ENCODE measurements around the gene SLC7A6OS.

Gene SLC7A6OS

GRCh38 chr16:68283801-68284598, 26.7 kb downstream of the SLC7A6OS start:
- Histone ChIP-seq H3K4me1 (ENCODE audit: control insufficient read depth, insufficient read depth, low read length) (peaks cover 17% of the 10 kb centered on the region), H3K4me3 (ENCODE audit: low read length) (no peak overlapping the region), H3K9me3 (replicated peaks; ENCODE audit: low read length) (no peaks in the 10 kb centered on the region), H3K36me3 (ENCODE audit: insufficient read depth, low read length) (peaks cover 48% of the 10 kb centered on the region), H3K4me2 (ENCODE audit: low read length) (no peak overlapping the region), H3K27me3 (ENCODE audit: control insufficient read depth, insufficient read depth, low read length) (no peaks in the 10 kb centered on the region), H3K9ac (ENCODE audit: low read depth, low read length) (no peak overlapping the region)

GRCh38 chr16:68283346-68283745, 27.4 kb downstream of the SLC7A6OS start:
- H3K9ac ChIP-seq (ENCODE audit: low read depth, low read length) = no peak overlapping the region
- peaks cover 45% of the 10 kb centered on the region for H3K36me3 ChIP-seq (ENCODE audit: insufficient read depth, low read length)
- H3K4me2 ChIP-seq (ENCODE audit: low read length) = no peak overlapping the region
- H3K27me3 ChIP-seq (ENCODE audit: control insufficient read depth, insufficient read depth, low read length) = no peaks in the 10 kb centered on the region
- no peaks in the 10 kb centered on the region for H3K9me3 ChIP-seq (replicated peaks; ENCODE audit: low read length)
- no peak overlapping the region for H3K4me3 ChIP-seq (ENCODE audit: low read length)
- peaks cover 14% of the 10 kb centered on the region for H3K4me1 ChIP-seq (ENCODE audit: control insufficient read depth, insufficient read depth, low read length)

- no peak overlapping the region for H3K4me3 ChIP-seq (ENCODE audit: low read length)
- peaks cover 1% of the 10 kb centered on the region for H3K4me1 ChIP-seq (ENCODE audit: control insufficient read depth, insufficient read depth, low read length)
- H3K9me3 ChIP-seq (replicated peaks; ENCODE audit: low read length) = no peaks in the 10 kb centered on the region
- no peak overlapping the region for H3K9ac ChIP-seq (ENCODE audit: low read depth, low read length)
- H3K36me3 ChIP-seq (ENCODE audit: insufficient read depth, low read length) = peaks cover 37% of the 10 kb centered on the region
- no peak overlapping the region for H3K4me2 ChIP-seq (ENCODE audit: low read length)
- no peaks in the 10 kb centered on the region for H3K27me3 ChIP-seq (ENCODE audit: control insufficient read depth, insufficient read depth, low read length)
These were observed 28.7 kb downstream of the SLC7A6OS start for GRCh38 chr16:68282064-68282452.

- peaks cover 32% of the 10 kb centered on the region for H3K36me3 ChIP-seq (ENCODE audit: insufficient read depth, low read length)
- no peaks in the 10 kb centered on the region for H3K4me1 ChIP-seq (ENCODE audit: control insufficient read depth, insufficient read depth, low read length)
- no peaks in the 10 kb centered on the region for H3K27me3 ChIP-seq (ENCODE audit: control insufficient read depth, insufficient read depth, low read length)
These were observed 29.2 kb downstream of the SLC7A6OS start for GRCh38 chr16:68281368-68282063.

GRCh38 chr16:68279726-68280558, 30.8 kb downstream of the SLC7A6OS start:
- no peaks in the 10 kb centered on the region for H3K4me1 ChIP-seq (ENCODE audit: control insufficient read depth, insufficient read depth, low read length)

More at GRCh38 chr16:68281368-68282063, 29.2 kb downstream of the SLC7A6OS start:
- H3K4me3 ChIP-seq (ENCODE audit: low read length) = no peak overlapping the region
- no peaks in the 10 kb centered on the region for H3K9me3 ChIP-seq (replicated peaks; ENCODE audit: low read length)
- no peak overlapping the region for H3K9ac ChIP-seq (ENCODE audit: low read depth, low read length)
- no peak overlapping the region for H3K4me2 ChIP-seq (ENCODE audit: low read length)

GRCh38 chr16:68276223-68276622, 34.5 kb downstream of the SLC7A6OS start:
- no peak overlapping the region for H3K4me3 ChIP-seq (ENCODE audit: low read length)
- H3K9me3 ChIP-seq (replicated peaks; ENCODE audit: low read length) = no peaks in the 10 kb centered on the region
- H3K36me3 ChIP-seq (ENCODE audit: insufficient read depth, low read length) = peaks cover 29% of the 10 kb centered on the region
- no peaks in the 10 kb centered on the region for H3K27me3 ChIP-seq (ENCODE audit: control insufficient read depth, insufficient read depth, low read length)
- no peaks in the 10 kb centered on the region for H3K4me1 ChIP-seq (ENCODE audit: control insufficient read depth, insufficient read depth, low read length)
- no peak overlapping the region for H3K9ac ChIP-seq (ENCODE audit: low read depth, low read length)
- H3K4me2 ChIP-seq (ENCODE audit: low read length) = no peak overlapping the region

More at GRCh38 chr16:68279726-68280558, 30.8 kb downstream of the SLC7A6OS start:
- no peaks in the 10 kb centered on the region for H3K9me3 ChIP-seq (replicated peaks; ENCODE audit: low read length)
- no peaks in the 10 kb centered on the region for H3K27me3 ChIP-seq (ENCODE audit: control insufficient read depth, insufficient read depth, low read length)
- H3K9ac ChIP-seq (ENCODE audit: low read depth, low read length) = no peak overlapping the region
- no peak overlapping the region for H3K4me2 ChIP-seq (ENCODE audit: low read length)
- H3K4me3 ChIP-seq (ENCODE audit: low read length) = no peak overlapping the region
- peaks cover 21% of the 10 kb centered on the region for H3K36me3 ChIP-seq (ENCODE audit: insufficient read depth, low read length)

- H3K4me1 ChIP-seq (ENCODE audit: control insufficient read depth, insufficient read depth, low read length) = no peaks in the 10 kb centered on the region
- H3K4me2 ChIP-seq (ENCODE audit: low read length) = no peak overlapping the region
- H3K9ac ChIP-seq (ENCODE audit: low read depth, low read length) = no peak overlapping the region
- no peaks in the 10 kb centered on the region for H3K27me3 ChIP-seq (ENCODE audit: control insufficient read depth, insufficient read depth, low read length)
- H3K4me3 ChIP-seq (ENCODE audit: low read length) = no peak overlapping the region
- H3K9me3 ChIP-seq (replicated peaks; ENCODE audit: low read length) = no peaks in the 10 kb centered on the region
- H3K36me3 ChIP-seq (ENCODE audit: insufficient read depth, low read length) = peaks cover 26% of the 10 kb centered on the region
These were observed 35.0 kb downstream of the SLC7A6OS start for GRCh38 chr16:68275611-68276191.

GRCh38 chr16:68274441-68274840, 36.3 kb downstream of the SLC7A6OS start:
- no peaks in the 10 kb centered on the region for H3K4me1 ChIP-seq (ENCODE audit: control insufficient read depth, insufficient read depth, low read length)
- H3K4me3 ChIP-seq (ENCODE audit: low read length) = no peak overlapping the region
- H3K36me3 ChIP-seq (ENCODE audit: insufficient read depth, low read length) = peaks cover 26% of the 10 kb centered on the region

GRCh38 chr16:68273896-68274295, 36.9 kb downstream of the SLC7A6OS start:
- H3K4me1 ChIP-seq (ENCODE audit: control insufficient read depth, insufficient read depth, low read length) = no peaks in the 10 kb centered on the region
- H3K36me3 ChIP-seq (ENCODE audit: insufficient read depth, low read length) = peaks cover 26% of the 10 kb centered on the region
- no peak overlapping the region for H3K4me2 ChIP-seq (ENCODE audit: low read length)
- no peak overlapping the region for H3K9ac ChIP-seq (ENCODE audit: low read depth, low read length)
- no peaks in the 10 kb centered on the region for H3K27me3 ChIP-seq (ENCODE audit: control insufficient read depth, insufficient read depth, low read length)
- H3K4me3 ChIP-seq (ENCODE audit: low read length) = no peak overlapping the region
- no peaks in the 10 kb centered on the region for H3K9me3 ChIP-seq (replicated peaks; ENCODE audit: low read length)

More at GRCh38 chr16:68274441-68274840, 36.3 kb downstream of the SLC7A6OS start:
- Histone ChIP-seq H3K27me3 (ENCODE audit: control insufficient read depth, insufficient read depth, low read length) (no peaks in the 10 kb centered on the region), H3K9ac (ENCODE audit: low read depth, low read length) (no peak overlapping the region), H3K9me3 (replicated peaks; ENCODE audit: low read length) (no peaks in the 10 kb centered on the region), H3K4me2 (ENCODE audit: low read length) (no peak overlapping the region)

- Histone ChIP-seq H3K36me3 (ENCODE audit: insufficient read depth, low read length) (peaks cover 26% of the 10 kb centered on the region), H3K9ac (ENCODE audit: low read depth, low read length) (no peak overlapping the region)
These were observed 37.3 kb downstream of the SLC7A6OS start for GRCh38 chr16:68273459-68273858.

More at GRCh38 chr16:68273459-68273858, 37.3 kb downstream of the SLC7A6OS start:
- Histone ChIP-seq H3K9me3 (replicated peaks; ENCODE audit: low read length) (no peaks in the 10 kb centered on the region), H3K4me2 (ENCODE audit: low read length) (no peak overlapping the region), H3K4me1 (ENCODE audit: control insufficient read depth, insufficient read depth, low read length) (no peaks in the 10 kb centered on the region), H3K27me3 (ENCODE audit: control insufficient read depth, insufficient read depth, low read length) (no peaks in the 10 kb centered on the region), H3K4me3 (ENCODE audit: low read length) (no peak overlapping the region)
